HG03108 (cell line): ENCODE measurements around the gene NKRF.
A peak's percentile ranks its signal among the peaks of the same experiment; 100 is the strongest.
"Not testable (repeated sequence)": the region's sequence is repeated elsewhere in the genome, so short reads cannot be mapped to it uniquely, and the experiment has no call there.

Source experiments
- ATAC-seq: cut with Tn5 transposase; IDR thresholded peaks from one replicate; pipeline ENCODE4 v1.9.1; 2021; ENCODE audit warnings: moderate library complexity; ENCODE audit not compliant: unreplicated experiment

The NKRF gene

GRCh38 chrX:119606280-119607017, at the start of gene NKRF:
TSS of gene NKRF (minus strand) at chrX:119606424.
- ATAC-seq = peak; percentile 64

- no peak for ATAC-seq
Observed at GRCh38 chrX:119655125-119655524, 48.9 kb upstream of the NKRF start.

DNA sequence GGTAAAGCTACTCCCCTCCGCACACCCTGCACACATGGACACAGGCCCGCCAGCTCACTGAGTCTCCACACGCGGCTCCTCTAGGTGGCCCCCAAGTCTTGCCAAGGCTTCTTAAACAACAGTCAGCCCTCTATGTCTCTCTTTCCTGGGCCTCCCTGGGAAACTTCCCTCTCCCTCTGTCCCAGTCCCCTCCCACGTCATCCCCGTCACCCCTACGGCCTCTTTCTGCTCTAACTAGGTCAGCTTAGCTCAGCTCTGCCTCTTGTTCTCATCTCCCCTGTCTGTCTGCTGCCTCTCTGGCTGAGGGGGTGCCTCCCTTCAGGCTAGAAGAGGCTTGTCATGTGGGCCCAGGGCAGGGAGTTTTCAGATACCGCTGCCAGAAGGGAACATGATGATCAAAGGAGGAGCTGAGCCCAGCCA, 47.9 kb upstream of the NKRF start:
- no peak for ATAC-seq

DNA sequence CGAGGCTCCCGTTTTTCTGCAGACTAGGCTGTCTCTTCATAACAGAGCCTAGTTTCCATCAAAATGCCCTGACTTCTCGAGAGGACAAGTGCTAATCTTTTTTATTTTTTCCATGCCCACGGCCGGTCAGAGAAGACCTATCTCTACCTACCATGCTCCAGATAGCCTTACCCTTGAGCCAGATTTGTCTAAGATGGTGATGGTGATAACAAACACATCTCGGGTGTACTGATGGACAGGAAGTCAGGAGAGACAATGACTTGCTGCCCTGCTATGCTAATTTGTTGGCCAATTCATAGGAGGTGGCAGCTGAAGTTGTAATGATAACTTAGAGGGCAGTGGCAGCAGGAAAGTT, 42.2 kb upstream of the NKRF start:
- ATAC-seq = peak; percentile 10

DNA sequence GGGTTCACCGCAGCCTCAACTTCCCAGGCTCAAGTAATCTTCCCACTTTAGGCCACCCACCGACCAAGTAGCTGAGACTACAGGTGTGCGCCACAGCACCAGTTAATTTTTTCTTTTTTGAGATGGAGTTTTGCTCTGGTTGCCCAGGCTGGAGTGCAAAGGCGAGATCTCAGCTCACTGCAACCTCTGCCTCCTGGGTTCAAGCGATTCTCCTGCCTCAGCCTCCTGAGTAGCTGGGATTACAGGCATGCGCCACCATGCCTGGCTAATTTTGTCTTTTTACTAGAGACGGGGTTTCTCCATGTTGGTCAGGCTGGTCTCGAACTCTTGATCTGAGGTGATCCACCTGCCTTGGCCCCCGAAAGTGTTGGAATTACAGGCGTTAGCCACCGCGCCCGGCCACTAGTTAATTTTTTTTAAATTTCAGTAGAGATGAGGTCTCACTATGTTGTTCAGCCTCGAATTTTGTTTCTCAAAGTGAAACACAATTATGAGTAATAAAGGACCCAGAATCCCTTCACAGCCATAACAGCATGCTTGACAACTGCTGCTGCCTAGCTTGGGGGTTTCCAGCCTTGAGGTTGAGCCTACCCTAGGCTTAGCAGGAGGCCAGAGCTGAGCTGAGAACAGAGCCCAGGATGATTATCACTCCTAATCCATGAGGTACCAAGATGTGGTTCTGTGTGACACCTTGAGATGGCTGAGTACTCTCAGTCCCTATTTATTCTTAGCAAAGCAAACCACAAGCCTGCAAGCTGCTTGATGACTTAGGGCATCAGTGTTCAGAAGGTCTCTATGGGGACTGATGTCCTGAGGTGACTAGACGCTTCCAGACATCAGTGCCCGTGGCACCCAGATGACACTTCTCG, 41.6 kb upstream of the NKRF start:
- ATAC-seq = peak; percentile 92

DNA sequence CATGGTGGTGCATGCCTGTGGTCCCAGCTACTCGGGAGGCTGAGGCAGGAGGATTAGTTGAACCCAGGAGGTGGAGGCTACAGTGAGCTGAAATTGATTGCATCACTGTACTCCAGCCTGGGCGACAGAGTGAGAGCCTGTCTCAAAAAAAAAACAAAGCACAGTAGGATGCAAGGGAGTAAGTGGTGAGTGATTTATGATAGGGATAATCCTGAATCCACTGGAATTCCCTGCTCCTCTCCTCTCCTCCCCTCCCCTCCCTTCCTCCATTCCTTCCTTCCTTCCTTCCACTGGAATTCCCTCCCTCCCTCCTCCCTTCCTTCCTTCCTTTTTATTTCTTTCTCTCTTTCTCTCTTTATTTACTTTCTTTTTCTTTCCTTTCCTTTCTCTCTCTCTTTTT, 40.9 kb upstream of the NKRF start:
- ATAC-seq = no peak

GRCh38 chrX:119646515-119646914, 40.3 kb upstream of the NKRF start:
- no peak for ATAC-seq

DNA sequence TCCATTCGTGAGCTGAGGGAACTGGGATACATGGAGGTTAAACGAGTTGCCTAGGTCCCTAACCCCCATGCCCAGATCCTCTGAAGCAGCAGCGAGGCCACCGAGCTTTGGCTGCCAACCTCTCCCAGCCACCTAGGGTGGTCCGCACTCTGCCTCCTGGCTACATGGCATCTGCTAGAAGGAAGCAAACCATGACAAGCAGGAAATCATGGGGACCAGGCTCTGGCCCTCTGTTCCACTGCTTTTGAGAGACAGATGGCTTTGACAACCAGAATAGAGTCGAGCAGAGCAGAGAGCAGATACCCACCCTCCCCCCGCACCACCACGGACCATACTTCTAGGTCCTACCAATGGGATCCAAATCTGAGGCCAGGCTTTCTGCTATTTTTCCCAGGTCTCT, 37.5 kb upstream of the NKRF start:
- no peak for ATAC-seq

DNA sequence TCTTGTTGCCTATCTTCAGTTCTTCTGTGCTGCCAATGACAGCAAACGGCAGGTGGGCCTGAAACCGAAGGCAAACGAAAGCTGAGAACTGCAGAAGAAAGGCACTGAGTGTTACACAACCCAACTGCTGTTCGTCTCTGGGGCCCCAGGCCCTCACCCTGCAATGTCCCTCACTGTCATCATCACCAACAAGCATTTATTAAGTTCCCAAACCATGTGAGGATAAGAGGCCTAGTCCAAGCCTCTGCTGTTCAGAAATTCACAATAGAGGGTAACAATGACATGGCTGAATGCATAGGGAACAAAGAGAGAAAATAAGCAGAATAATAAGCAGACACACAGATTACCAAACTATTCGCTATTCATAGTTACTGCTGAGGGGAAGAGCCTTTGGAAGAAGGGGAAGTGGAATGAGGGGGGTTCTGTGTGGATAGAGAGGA, 34.5 kb upstream of the NKRF start:
- no peak for ATAC-seq

- ATAC-seq = peak; percentile 74
Observed at GRCh38 chrX:119638725-119639471, 32.7 kb upstream of the NKRF start.

GRCh38 chrX:119637421-119637820, 31.2 kb upstream of the NKRF start:
- not testable (repeated sequence) for ATAC-seq

- peak; percentile 38 for ATAC-seq
Observed at GRCh38 chrX:119636419-119636818, 30.2 kb upstream of the NKRF start.

- ATAC-seq = no peak
Observed at GRCh38 chrX:119635799-119636198, 29.6 kb upstream of the NKRF start.

- ATAC-seq = no peak
Observed at GRCh38 chrX:119635179-119635578, 29.0 kb upstream of the NKRF start.

DNA sequence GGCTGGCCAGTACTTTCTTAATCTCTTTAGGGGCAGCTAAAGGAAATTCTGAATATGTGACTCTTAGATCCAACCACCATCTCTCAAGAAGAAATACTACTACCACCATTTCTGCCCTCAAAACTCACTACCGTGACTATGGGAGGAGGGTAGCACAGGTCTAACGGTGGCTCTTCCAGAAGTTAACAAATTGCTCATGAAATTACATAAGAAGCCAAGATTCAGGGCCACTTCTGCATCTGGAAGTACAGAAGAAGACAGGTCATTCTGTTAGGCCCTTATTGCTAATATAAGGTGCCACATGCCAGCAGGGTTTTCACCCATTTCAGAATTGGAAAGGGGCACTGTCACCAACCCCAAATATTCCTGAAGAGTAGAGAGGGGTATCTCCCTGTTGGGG, 19.6 kb upstream of the NKRF start:
- no peak for ATAC-seq

- ATAC-seq = no peak
Observed at GRCh38 chrX:119624951-119625668, 18.9 kb upstream of the NKRF start.

- no peak for ATAC-seq
Observed at GRCh38 chrX:119624417-119624816, 18.2 kb upstream of the NKRF start.

DNA sequence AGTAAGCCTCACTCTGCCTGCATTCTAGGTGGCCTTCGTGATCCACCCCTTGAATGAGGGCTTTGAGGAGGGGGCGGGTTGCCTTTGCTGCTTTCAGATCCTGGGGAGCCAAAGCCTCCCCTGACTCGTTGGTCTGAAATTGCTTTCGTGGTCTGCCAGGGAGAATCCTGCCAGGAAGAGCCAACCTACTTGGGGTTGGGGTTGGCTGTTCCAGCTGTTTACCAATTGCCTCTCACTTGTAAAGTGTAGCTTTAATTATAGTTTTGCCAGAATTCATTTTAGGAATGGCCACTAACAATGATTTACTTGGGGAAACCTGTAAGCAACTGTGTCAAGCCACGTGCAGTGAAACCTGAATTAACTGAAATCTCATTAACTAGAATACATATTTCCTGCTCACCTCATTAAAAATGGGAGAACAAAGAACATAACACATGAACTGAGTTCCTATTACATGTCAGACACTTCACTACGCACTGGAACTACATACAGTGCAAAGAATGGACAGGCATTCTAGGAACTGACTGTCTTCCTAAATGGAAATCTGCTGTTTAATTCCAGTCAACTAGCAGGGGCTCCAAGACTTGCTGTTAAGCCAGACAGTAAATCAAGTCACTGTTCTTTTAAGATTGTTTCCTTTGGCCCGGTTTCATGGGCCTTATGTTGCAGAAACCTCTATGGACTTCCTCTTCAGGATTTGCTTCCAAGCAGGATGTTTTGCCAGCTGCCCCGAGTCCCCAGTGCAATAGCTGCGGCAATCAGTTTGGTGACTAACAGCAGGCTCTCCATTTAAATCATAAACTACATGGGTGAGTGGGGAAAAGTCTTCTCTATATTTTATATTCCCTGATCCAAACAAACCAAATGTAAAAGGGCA, 16.4 kb upstream of the NKRF start:
- ATAC-seq = no peak

DNA sequence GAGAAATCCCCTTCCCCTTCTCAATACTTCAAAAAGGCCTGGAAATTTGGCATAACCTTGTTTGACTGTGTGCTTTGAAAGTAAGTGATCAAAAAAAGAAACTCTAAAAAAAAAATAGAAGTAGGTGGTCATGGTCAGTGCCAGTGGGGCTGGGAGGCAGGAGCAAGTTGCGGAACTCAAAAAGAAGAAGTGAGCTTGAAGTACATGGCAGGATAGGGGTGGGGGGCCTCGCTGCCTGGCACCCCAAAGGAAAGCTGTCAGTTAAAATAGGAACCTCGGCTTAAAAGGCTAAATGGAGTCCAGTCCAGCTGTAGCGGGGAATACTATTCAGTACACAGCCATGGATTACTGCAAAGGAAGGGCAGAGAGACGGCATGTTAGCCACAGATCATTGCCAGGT, 12.2 kb upstream of the NKRF start:
- ATAC-seq = no peak
